PC-9 (cell line): ENCODE results near the gene NLRC3. TPM values are rescaled to one million over a fixed set of nuclear protein-coding genes. Genes with fewer than 3 reads are reported as not detected.

ENCODE experiments used
- BruUV-seq: library from RNA; stranded (reverse); fragments of 400-500 nt; replicated peaks from 2 replicates; lab custom pipeline; 2021; lab: Mats Ljungman, UMichigan
- CTCF ChIA-PET: fragments of 300-600 bp; sonication (Branson Sonifier 250); formaldehyde crosslinking; loops from one replicate; lab custom pipeline; 2022; ENCODE audit warnings: antibody characterized with exemption; lab: Charles Lee
- POLR2A ChIA-PET: fragments of 300-600 bp; sonication (Branson Sonifier 250); formaldehyde crosslinking; loops from one replicate; lab custom pipeline; 2022; ENCODE audit warnings: antibody characterized with exemption; ENCODE audit not compliant: unreplicated experiment; lab: Charles Lee
- DNase-seq, 2 experiments: peaks; one replicate each; pipeline versions ENCODE4 v3.0.0 to v3.0.0-alpha.2; 2015 to 2022; ENCODE audit warnings: mixed read lengths in 1 of 2
- H2AFZ ChIP-seq: fragments of 200-600 bp; sonication (generic); 2 replicates; pipeline ENCODE4 v1.8.1; 2017; ENCODE audit warnings: antibody characterized with exemption
- H3F3A ChIP-seq: fragments of 200-600 bp; sonication (generic); 2 replicates; pipeline ENCODE4 v1.8.1; 2017; ENCODE audit warnings: antibody characterized with exemption, mild to moderate bottlenecking, low read depth; ENCODE audit not compliant: insufficient read depth
- H3K27ac ChIP-seq: fragments of 200-600 bp; sonication (generic); 2 replicates; pipeline ENCODE4 v1.6.1; 2016; ENCODE audit warnings: mixed run types
- H3K27me3 ChIP-seq: fragments of 200-600 bp; sonication (generic); 2 replicates; pipeline ENCODE4 v1.6.1; 2016; ENCODE audit warnings: low read depth, mixed run types; ENCODE audit not compliant: insufficient read depth
- H3K36me3 ChIP-seq: fragments of 200-600 bp; sonication (generic); 2 replicates; pipeline ENCODE4 v1.6.1; 2016; ENCODE audit warnings: low read depth, mixed run types
- H3K4me1 ChIP-seq: fragments of 200-600 bp; sonication (generic); replicated peaks from 2 replicates; pipeline ENCODE4 v1.6.1; 2016; ENCODE audit warnings: mixed run types; ENCODE audit not compliant: insufficient read depth
- H3K4me2 ChIP-seq: fragments of 200-600 bp; sonication (generic); 2 replicates; pipeline ENCODE4 v1.6.1; 2017; ENCODE audit warnings: mixed run types
- H3K4me3 ChIP-seq: fragments of 200-600 bp; sonication (generic); 2 replicates; pipeline ENCODE4 v1.6.1; 2016; ENCODE audit warnings: mixed run types
- H3K79me2 ChIP-seq: fragments of 200-600 bp; sonication (generic); 2 replicates; pipeline ENCODE4 v1.6.1; 2017; ENCODE audit warnings: low read depth, mixed run types
- H3K9me2 ChIP-seq: fragments of 200-600 bp; sonication (generic); 2 replicates; pipeline ENCODE4 v1.8.1; 2017; ENCODE audit warnings: mild to moderate bottlenecking; ENCODE audit not compliant: insufficient read depth
- H3K9me3 ChIP-seq: fragments of 200-600 bp; sonication (generic); 2 replicates; pipeline ENCODE4 v1.8.1; 2016; ENCODE audit warnings: low read depth; ENCODE audit not compliant: insufficient read depth
- H4K20me1 ChIP-seq: fragments of 200-600 bp; sonication (generic); 2 replicates; pipeline ENCODE4 v1.8.1; 2017; ENCODE audit not compliant: insufficient read depth
- CTCF ChIP-seq: fragments of 200-600 bp; sonication (generic); conservative IDR thresholded peaks from 2 replicates; pipeline ENCODE4 v1.6.1; 2017; ENCODE audit warnings: mixed run types, antibody characterized with exemption, mild to moderate bottlenecking, moderate library complexity
- EZH2 ChIP-seq: fragments of 200-600 bp; sonication (generic); IDR thresholded peaks from 2 replicates; pipeline ENCODE4 v1.8.0; 2017; ENCODE audit warnings: antibody characterized with exemption, low read depth
- intact Hi-C: fragments of 100-400 bp; cut with micrococcal nuclease; formaldehyde crosslinking; loops from one replicate; pipeline ENCODE4 v1.10.0; 2022; ENCODE audit not compliant: unreplicated experiment
- total RNA-seq: library from RNA; stranded (reverse); gene quantifications from 2 replicates; pipeline ENCODE4 v1.2.3, GENCODE V29; 2021

NLRC3 gene
- total RNA-seq, 1 experiment from 2014 or later: not detected

DNA sequence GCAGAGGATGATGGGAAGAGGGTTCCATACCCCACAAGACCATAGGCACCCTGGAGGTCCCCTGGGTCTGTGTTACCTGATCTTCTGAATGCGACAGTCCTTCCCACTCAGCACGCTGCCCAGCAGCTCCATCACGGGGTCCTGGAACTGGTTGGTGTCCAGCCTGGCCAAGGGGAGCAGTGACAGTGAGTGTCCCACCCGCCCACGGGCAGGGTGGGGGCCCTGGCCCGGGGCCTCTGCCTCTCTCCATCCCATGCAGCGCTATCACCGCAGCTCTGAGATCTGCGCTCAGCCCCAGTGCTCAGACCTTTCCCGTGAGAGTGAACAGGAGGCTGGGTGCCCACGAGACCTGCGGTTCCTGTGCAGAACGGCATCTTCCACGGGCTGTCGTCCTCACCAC is 15.6 kb downstream of the NLRC3 start:
- DNase-seq: no peak
- no peak overlapping the region for H2AFZ ChIP-seq
- no peaks in the 10 kb centered on the region for H3F3A ChIP-seq
- H3K27ac ChIP-seq: no peak overlapping the region
- H3K79me2 ChIP-seq: no peaks in the 10 kb centered on the region
- POLR2A ChIA-PET: no interaction called here
- H3K4me1 ChIP-seq: no peaks in the 10 kb centered on the region
- CTCF ChIA-PET: no interaction called here
- H3K4me2 ChIP-seq: no peak overlapping the region
- no peak for TF ChIP-seq EZH2
- no peak for TF ChIP-seq CTCF
- H3K27me3 ChIP-seq: peaks cover 11% of the 10 kb centered on the region; the same call in 1 of the 2 replicates
- H3K36me3 ChIP-seq: no peaks in the 10 kb centered on the region
- no peaks in the 10 kb centered on the region for H3K9me3 ChIP-seq
- H3K9me2 ChIP-seq: no peaks in the 10 kb centered on the region
- BruUV-seq: no TSS peak
- H3K4me3 ChIP-seq: no peak overlapping the region
- intact Hi-C loops: no loop called here
- H4K20me1 ChIP-seq: no peaks in the 10 kb centered on the region

DNA sequence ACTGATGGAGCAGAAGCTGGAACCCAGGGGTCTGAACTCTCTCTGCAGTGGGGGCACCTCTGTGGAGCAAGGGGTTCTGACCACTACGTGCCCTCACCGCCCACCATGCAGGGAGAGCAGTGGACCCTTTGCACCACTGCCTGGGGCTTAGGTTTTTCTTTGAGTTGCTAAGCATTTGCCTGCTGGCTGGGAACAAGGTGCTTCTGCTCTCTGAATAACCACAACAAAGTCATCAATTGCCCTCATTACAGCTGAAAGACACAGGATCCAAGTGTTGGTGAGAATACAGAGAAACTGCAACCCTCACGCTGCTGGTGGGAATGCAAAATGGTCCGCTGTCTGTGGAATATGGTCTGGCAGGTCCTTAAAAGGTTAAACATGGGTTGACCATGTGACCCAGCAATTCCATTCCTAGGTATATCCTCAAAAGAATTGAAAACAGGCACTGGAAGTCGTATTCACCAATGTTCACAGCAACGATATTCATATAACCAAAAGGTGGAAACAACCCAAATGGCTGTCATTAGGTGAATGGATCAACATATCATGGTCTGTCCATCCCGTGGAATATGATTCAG is 22.8 kb downstream of the NLRC3 start:
- Histone ChIP-seq H3K9me2 (no peaks in the 10 kb centered on the region), H3K36me3 (no peaks in the 10 kb centered on the region), H3K9me3 (no peaks in the 10 kb centered on the region), H3K27ac (no peak overlapping the region), H3K4me1 (no peaks in the 10 kb centered on the region), H3K4me2 (no peak overlapping the region), H4K20me1 (no peaks in the 10 kb centered on the region), H3K4me3 (no peak overlapping the region), H3K27me3 (peaks cover 26% of the 10 kb centered on the region; the same call in 1 of the 2 replicates), H3K79me2 (no peaks in the 10 kb centered on the region), H3F3A (no peaks in the 10 kb centered on the region), H2AFZ (no peak overlapping the region)
- no TSS peak for BruUV-seq
- DNase-seq: no peak
- intact Hi-C loops: no loop called here
- CTCF ChIA-PET: no interaction called here
- POLR2A ChIA-PET: no interaction called here
- TF ChIP-seq EZH2 (no peak), CTCF (no peak)

- Histone ChIP-seq H3K36me3 (no peaks in the 10 kb centered on the region), H3K4me2 (no peak overlapping the region), H3K9me2 (no peaks in the 10 kb centered on the region), H3F3A (no peaks in the 10 kb centered on the region), H4K20me1 (no peaks in the 10 kb centered on the region), H3K79me2 (no peaks in the 10 kb centered on the region), H3K27me3 (peaks cover 33% of the 10 kb centered on the region; the same call in 1 of the 2 replicates), H3K4me1 (no peaks in the 10 kb centered on the region), H3K9me3 (no peaks in the 10 kb centered on the region), H3K27ac (no peak overlapping the region), H3K4me3 (no peak overlapping the region), H2AFZ (no peak overlapping the region)
- no TSS peak for BruUV-seq
- POLR2A ChIA-PET: no interaction called here
- CTCF ChIA-PET: no interaction called here
- intact Hi-C loops: no loop called here
- no peak for TF ChIP-seq EZH2
- no peak for TF ChIP-seq CTCF
- DNase-seq: no peak
Observed at GRCh38 chr16:3553138-3553923, 23.9 kb downstream of the NLRC3 start.
